T-helper 1 cell (primary cell): Measurements from ENCODE around the gene SLC7A8.
"Not testable (repeated sequence)": the region's sequence is repeated elsewhere in the genome, so short reads cannot be mapped to it uniquely, and the experiment has no call there.

ENCODE experiments used
- DNase-seq, 5 donors: peaks; one replicate each; pipeline ENCODE4 v3.0.0-alpha.2; 2012 to 2020

The SLC7A8 gene

DNA sequence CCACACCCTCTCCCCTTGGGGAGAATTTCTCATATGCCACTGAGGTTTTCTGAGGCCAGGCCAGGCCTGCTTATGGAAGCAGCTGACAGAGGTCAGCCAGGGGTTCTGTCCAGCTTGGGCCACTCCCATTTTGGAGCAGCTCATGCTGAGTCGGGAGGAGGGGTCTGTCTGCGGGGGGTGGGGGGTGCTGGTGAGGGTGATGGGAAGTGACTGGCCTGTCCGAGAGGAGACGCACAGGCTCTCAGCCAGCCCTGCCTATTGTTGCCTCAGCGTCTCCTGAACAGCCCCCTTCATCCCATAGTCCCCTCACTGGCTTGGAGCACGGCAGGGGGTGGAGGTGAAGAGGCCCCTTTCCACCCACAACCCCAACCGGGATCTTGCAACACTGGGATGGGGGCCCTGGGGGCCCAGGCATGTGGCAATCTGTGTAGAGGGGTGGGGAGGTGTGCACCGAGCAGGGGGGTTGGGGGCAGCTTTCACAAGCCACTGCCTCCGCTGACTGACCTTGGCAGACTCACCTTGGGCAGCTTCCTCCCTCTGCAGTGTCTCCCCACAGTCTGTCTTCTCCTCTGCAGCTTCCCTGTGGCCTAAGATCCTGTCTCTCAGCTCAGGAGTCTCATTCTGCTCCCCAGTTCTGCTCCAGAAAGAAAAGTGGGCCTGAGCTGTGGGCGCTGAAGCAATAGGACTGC, 69.9 kb downstream of the SLC7A8 start:
- no peak for DNase-seq

DNA sequence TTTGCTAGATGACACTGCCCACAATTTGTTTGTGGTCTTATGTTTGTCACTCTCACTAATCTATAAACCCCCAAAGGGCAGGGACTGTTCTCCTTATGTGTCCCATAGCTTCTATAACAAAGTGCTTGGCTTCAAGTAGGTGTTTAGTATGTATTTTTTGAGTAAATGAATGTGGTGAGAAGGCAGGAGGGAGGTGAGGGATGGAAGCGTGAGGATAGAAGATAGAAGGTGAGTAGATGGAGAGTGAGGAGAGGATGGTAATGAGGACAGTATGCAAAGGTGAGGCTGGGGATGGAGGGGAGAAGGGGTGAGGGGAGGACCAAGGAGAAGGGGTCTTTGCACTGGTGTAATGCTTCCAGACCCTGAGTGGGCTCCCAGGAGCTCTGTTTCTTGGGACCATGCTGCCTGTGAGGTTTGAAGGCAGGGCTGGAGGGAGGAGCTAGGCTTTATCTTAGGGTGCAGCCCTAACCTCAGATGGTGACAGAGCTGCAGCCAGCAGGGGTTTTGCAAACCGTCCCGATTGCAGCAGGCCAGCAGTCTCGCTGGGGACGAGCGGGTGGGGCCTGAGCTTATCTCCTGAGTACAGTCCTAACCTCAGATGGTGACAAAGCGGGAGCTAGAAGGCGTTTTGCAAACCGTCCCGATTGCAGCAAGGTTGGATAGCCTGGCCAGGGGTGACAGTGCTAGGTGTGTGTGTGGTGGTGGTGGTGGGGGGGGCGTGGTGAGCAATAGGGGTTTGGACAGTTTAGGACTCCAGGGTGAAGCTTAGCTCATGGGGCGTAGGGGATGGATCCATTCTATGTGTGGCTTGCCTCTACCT, 70.9 kb downstream of the SLC7A8 start:
- no peak for DNase-seq

DNA sequence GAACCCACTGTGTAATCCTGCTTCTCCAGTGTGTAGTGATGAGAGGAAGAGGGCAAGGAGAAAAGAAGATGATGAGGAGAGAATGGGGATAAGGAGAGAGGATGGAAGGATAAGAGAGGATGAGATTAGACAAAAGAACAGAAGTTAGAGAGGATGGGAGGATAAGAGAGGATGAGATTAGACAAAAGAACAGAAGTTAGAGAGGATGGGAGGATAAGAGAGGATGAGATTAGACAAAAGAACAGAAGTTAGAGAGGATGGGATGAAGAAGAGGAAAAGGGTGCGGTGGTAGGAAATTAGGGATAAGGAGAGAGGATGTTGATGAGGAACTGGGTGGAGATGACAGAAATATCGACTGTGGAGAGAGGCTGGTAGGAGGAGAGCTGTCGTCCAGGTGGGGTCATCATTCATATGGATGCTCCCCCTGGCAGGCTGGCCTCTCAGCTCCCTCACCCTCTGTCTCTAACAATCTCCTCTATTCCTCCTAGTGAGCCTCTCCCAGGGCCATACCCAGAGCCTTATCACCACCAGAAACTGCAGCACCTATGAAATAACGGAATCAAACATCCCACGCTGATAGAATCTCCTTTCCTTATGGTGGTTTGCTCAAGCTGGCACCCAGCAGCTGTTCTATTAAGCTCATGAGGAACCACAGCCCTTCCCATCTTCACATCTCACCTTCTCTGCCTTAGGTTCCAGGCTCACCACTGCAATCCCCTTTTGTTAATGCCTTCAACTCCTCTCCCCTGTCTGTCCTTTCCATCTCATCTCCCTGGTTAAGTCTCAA, 72.7 kb downstream of the SLC7A8 start:
- DNase-seq, result no peak

DNA sequence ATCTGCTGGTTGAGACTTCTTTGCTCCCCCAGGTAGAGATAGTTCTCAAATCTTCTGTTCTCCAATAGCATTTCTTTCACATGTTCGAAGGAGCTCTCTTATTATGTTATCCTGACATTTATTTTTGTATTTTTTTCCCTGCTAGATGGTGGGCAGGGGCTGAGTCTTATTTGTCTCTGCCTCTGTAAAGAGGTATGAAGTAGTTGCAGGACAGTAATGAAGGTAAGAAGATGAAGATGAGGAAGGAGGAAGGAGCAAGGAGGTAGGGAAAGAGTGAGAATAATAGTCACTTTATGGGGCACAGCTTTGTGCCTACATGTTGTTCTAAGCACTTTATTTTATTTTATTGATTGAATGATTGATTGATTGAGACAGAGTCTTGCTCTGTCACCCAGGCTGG, 73.7 kb downstream of the SLC7A8 start:
- no peak for DNase-seq

GRCh38 chr14:23108169-23108568, 75.3 kb downstream of the SLC7A8 start:
- DNase-seq, result not testable (repeated sequence)

DNA sequence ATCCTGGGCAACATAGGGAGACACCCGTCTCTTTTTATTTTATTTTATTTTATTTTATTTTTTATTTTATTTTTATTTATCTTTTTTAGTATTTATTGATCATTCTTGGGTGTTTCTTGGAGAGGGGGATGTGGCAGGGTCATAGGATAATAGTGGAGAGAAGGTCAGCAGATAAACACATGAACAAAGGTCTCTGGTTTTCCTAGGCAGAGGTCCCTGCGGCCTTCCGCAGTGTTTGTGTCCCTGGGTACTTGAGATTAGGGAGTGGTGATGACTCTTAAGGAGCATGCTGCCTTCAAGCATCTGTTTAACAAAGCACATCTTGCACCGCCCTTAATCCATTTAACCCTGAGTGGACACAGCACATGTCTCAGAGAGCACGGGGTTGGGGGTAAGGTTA, 75.8 kb downstream of the SLC7A8 start:
- not testable (repeated sequence) for DNase-seq

DNA sequence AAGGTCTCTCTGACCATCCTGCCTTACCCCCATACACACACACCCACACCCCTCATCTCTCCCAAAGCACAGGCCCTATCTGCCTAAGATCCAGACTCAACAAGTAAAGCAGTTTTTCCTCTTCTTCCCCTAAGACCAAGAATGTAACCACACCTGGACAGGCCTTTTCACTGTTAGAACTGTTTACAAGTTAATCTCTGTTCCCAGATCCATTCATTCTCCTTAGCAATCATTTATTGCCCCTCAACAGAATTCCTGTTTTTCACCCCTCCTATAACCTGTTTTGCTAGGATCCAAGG, 76.8 kb downstream of the SLC7A8 start:
- no peak for DNase-seq

- no peak for DNase-seq
These were observed 78.1 kb downstream of the SLC7A8 start for GRCh38 chr14:23105348-23105824.

DNA sequence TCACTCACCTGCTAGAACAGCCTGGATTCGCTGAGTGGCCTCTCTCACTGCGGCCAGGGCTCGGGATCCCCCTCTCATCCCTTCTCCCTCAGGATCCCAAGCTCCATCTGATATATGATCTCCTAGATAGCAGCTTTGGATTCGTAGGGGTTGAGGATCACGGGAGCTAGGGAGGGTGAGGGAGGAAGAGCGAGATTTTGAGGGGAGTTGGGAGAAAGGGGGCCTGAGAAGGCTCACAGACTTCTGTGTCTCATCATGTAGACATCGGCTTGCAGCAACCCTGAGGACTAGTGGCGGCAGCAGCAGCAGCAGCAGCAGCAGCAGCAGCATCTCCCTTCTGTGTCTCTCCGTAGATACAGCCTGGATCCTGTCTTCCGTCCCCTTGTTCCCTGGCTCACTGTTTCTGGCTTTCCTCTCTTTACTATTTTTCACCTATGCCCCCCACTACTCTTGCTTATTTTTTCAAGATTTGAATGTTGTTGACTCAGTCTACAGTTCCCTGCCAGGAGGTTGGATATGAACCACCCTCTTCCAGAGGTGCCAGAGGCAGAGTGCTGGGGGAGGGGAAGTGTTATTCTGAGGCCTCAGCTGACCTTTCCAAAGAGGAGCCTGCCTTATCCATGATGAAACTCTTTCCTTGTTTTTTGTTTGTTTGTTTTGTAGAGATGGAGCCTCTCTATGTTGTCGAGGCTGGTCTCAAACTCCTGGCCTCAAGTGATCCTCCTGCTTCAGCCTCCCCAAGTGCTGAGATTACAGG, 78.7 kb downstream of the SLC7A8 start, which contains the start of gene CIROP:
CIROP (minus strand) TSS at position 399 of the 757 bp plus-strand sequence; CDS start at position 330, 69 bp downstream.
- DNase-seq, result no peak

DNA sequence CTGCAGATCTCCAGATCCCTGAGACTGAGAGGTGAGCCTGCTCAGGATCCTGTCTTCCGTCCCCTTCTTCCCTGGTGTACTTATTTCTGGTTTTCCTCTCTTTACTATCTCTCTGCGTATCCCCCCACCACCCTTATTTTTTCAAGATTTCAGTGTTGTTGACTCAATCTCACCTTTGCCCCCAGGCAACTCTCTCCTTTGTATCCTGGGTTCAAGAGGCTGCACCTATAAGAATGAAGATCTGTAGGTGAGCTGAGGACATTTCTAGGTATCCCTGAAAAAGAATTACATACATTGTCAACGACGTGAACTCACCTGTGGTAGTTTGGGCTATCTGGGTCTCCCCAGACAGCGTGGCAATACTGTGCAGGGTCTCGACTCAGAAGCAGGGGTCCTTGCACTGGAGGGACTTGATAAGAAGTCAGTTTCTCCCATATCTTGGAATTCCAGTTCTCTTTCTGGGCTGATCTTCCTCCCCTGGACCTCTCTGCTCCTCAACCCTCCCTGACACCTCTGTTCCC, 79.3 kb downstream of the SLC7A8 start:
- no peak for DNase-seq

- no peak for DNase-seq
These were observed 79.9 kb downstream of the SLC7A8 start for GRCh38 chr14:23103581-23103980.

DNA sequence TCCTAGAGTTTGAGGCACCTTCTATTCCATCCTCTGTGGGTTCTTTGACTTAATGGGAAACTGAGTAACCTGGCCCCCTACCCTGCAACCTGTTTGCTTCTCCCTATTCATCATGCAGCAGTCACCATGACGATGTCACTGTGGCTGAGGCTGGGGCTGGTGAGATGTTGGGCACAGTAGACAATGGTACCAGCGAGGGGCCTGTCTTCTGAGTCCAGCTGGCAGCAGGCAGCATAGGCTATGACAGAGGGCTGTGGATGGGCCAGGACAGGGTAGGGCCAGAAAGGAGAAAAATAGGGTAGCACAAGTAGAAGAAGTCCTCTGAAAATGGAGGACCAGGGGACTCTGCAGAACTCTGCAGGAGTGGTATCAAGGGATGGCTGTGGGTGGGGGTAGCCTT, 80.7 kb downstream of the SLC7A8 start:
- DNase-seq, result no peak

DNA sequence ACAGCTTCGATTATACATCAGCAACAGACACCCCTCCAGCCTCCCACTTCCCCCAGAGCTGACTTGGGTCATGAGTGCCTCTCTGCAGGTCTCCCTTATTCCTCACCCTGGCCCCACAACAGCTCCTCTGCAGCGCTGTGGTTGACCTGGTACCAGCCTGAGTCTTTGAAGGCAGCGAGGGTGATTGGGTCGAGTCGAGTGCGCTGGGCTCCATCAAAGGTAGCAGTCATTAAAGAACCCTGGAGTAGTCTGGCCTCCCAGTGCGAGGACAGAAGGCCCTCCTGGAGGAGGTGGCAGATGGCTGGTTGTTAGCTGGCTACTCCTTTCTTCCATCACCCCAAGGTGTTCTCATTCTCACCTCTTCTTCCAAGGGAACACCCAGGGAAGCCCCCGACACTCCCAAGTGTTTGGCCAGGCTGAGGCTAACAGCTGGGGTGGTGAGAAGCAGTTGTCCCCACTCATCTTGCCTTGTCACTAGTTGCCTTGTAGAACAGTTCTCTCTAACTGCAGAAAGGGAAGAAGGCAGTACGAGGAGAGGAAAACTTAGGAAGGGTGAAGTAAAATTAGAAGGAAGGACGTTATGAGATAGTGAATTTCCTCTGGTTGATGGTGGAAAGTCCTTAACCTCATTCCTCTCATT, 81.4 kb downstream of the SLC7A8 start:
- no peak for DNase-seq

DNA sequence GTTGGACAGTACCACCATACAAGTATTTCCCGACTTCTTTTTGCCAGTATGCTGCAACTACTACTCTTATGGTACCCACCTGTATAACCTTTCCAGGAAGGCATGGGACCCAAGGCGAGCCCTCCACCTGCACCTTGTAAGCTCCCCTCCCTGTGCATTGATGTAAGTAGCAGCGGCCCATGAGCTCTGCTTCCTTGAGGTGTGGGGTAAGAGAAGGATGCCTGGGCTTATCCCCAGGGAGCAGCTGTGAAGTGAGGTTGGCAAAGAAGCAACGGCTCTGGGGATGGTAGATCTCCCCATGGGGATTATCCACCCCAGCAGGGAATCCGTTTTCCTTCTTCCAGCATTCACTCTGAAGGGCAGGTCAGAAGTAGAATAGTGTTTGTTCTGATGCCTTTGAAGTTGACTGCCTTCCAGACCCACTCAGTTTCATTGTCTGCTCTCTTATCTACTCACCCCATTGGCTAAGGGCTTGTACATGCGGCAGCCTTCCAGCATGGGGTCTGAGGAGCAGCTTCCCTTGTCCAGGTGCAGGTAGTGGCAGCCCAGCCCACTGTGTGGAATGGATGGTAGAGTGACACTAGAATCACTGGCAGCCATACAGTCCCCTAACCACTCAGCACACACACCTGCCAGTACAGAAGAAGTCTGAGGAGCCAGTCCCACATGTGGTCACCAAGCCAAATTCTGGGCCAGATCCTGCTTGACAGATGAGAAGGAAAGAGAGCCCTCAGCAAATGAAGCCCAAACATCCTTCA, 82.1 kb downstream of the SLC7A8 start:
- no peak for DNase-seq

- DNase-seq, result no peak
These were observed 84.1 kb downstream of the SLC7A8 start for GRCh38 chr14:23099212-23099861.

DNA sequence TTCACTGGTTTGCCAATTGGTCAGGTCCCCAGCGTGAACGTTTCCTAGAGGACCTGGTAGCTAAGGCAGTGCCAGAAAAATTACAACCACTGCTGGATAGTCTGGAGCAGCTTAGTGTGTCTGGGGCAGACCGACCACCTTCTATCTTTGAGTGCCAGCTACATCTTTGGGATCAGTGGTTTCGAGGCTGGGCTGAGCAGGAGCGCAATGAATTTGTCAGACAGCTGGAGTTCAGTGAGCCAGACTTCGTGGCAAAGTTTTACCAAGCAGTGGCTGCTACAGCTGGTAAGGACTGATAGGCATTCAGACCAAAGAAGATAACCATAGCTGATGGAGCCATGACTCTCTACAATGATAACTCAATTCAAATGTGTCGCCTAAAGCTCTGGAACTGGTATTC, 85.7 kb downstream of the SLC7A8 start:
- DNase-seq, result no peak

- peak; percentile 97 to 100 (median 99) for DNase-seq
These were observed 88.0 kb downstream of the SLC7A8 start, which contains the start of gene C14orf119 for GRCh38 chr14:23095196-23096108. Gene C14orf119 (plus strand): TSS chr14:23095505. CDS start chr14:23097659, 2,154 bp downstream.

DNA sequence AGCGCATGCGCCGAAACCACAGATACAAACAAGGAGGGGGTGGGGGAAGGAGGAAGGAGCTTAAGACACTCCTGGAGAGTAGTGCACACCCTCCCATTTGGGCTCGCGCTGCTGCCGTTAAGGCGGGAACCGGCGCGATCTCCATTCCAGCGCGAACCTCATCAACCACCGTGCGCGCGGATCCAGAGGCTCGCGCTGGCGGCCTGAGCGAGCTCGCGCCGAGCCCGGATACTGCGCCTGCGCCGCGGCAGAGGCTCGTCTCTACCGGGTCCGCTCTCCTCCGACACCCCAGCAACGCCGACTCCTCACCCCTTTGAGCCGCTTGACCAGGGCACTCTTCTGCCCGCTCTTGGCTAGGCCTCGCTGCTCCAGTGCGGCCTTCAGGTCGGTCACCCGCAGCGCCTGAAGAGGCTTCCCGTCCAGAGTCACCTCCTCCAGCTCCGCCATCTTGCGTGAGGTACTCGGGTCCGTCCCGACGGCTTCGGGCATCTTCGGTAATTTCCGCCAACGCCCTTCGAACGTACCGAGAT, 88.7 kb downstream of the SLC7A8 start, which contains the start of gene ACIN1:
ACIN1 (minus strand) TSS at position 471 of the 530 bp plus-strand sequence; CDS start at position 447, 24 bp downstream.
- peak in 4 of 5 donors; percentile 53 to 75 (median 62) for DNase-seq
